ENCODE results near the gene SARS2.
"Not testable (repeated sequence)": the region's sequence is repeated elsewhere in the genome, so short reads cannot be mapped to it uniquely, and the experiment has no call there.

The SARS2 gene

DNA sequence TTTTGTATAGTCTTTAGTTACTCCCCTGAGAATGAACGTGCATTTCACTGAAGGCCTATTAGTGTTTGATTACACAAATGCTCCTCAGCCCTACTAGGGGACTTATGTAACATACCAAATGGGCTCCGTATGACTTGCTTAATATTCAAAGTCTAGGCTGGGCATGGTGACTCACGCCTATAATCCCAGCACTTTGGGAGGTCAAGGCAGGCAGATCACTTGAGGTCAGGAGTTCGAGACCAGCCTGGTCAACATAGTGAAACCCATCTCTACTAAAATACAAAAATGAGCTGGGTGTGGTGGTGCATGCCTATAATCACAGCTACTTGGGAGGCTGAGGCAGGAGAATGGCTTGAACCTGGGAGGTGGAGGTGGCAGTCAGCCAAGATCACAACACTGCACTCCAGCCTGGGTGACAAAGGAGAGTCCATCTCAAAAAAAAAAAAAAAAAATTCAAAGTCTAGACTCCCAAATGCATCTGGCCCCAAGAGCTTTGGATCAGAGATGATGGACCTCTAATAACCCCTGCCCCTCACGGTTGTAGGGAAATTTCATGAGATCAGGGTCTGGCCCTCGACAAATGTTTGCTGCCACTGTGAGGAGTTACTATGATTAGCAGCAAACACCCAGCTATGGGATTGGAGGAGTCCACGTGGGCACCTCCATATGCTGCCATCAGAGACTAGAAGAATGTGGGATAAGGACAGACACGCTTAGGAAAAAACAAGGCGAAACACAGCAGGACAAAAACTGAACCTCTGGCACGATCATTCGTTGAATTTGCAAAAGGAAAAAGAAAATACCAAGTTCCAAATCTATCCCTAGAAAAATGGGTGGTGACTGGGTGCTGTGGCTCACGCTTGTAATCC is 40.3 kb upstream of the SARS2 start:
- no peak overlapping the region for H3K4me3 ChIP-seq (ENCODE audit: severe bottlenecking)
- TF ChIP-seq, protein P1, sequence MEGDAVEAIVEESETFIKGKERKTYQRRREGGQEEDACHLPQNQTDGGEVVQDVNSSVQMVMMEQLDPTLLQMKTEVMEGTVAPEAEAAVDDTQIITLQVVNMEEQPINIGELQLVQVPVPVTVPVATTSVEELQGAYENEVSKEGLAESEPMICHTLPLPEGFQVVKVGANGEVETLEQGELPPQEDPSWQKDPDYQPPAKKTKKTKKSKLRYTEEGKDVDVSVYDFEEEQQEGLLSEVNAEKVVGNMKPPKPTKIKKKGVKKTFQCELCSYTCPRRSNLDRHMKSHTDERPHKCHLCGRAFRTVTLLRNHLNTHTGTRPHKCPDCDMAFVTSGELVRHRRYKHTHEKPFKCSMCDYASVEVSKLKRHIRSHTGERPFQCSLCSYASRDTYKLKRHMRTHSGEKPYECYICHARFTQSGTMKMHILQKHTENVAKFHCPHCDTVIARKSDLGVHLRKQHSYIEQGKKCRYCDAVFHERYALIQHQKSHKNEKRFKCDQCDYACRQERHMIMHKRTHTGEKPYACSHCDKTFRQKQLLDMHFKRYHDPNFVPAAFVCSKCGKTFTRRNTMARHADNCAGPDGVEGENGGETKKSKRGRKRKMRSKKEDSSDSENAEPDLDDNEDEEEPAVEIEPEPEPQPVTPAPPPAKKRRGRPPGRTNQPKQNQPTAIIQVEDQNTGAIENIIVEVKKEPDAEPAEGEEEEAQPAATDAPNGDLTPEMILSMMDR (IDR thresholded peaks at IDR 0.05; ENCODE audit: poor library complexity, severe bottlenecking), result no peak
- peaks cover 19% of the 10 kb centered on the region for H3K36me3 ChIP-seq (ENCODE audit: low read depth)
- H3K4me1 ChIP-seq (ENCODE audit: insufficient read depth, poor library complexity, severe bottlenecking), result peaks cover 3% of the 10 kb centered on the region
- H3K27me3 ChIP-seq (ENCODE audit: insufficient read depth, poor library complexity, severe bottlenecking), result no peaks in the 10 kb centered on the region
- ATAC-seq (ENCODE audit: low read depth) (no peak), DNase-seq (ENCODE audit: low spot score) (no peak)
- no peaks in the 10 kb centered on the region for H3K9me3 ChIP-seq (ENCODE audit: severe bottlenecking)
- H3K27ac ChIP-seq (ENCODE audit: poor library complexity, severe bottlenecking), result no peak overlapping the region

DNA sequence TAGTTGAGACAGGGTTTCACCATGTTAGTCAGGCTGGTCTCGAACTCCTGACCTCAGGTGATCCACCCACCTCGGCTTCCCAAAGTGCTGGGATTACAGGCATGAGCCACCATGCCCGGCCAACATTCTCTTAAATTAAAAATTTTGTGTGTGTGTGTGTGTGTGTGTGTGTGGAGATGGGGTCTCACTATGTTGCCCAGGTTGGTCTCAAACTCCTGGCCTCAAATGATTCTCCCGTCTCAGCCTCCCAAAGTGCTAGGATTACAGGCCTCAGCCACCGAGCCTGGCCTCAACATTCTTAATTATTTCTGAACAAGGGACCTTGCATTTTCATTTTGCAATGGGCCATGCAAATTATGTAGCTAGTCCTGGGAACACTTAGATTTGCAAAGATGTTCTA is 35.6 kb upstream of the SARS2 start:
- not testable (repeated sequence) for H3K27ac ChIP-seq (ENCODE audit: poor library complexity, severe bottlenecking)

DNA sequence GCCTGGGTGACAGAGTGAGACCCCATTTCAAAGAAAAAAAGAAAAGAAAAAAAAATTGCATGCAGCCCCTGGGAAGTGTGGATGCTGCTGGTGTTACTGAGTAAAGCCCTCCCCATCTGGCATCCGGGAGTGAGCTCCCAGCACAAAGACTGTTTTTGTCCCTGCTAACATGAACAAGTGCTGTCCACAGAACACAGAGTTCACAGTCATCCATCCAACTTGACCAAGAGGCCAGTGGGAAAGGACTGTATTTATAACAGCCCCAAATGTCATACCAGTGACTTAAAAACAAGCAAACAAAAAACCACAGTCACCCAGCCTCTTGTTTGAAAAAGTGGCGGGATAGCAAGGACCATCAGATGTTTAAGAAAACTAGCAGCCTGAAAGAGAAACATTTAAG is 34.2 kb upstream of the SARS2 start:
- no peak for ATAC-seq (ENCODE audit: low read depth)
- peaks cover 15% of the 10 kb centered on the region; the same call in 1 of the 2 replicates for H3K36me3 ChIP-seq (ENCODE audit: low read depth)
- TF ChIP-seq, protein P1 (IDR thresholded peaks at IDR 0.05; ENCODE audit: poor library complexity, severe bottlenecking), result no peak
- H3K9me3 ChIP-seq (ENCODE audit: severe bottlenecking), result no peaks in the 10 kb centered on the region
- H3K27me3 ChIP-seq (ENCODE audit: insufficient read depth, poor library complexity, severe bottlenecking), result no peaks in the 10 kb centered on the region
- H3K4me1 ChIP-seq (ENCODE audit: insufficient read depth, poor library complexity, severe bottlenecking), result no peaks in the 10 kb centered on the region
- no peak overlapping the region for H3K4me3 ChIP-seq (ENCODE audit: severe bottlenecking)
- no peak for DNase-seq (ENCODE audit: low spot score)
- H3K27ac ChIP-seq (ENCODE audit: poor library complexity, severe bottlenecking), result no peak overlapping the region

More for the DNA sequence above, 35.6 kb upstream of the SARS2 start:
- not testable (repeated sequence) for H3K9me3 ChIP-seq (ENCODE audit: severe bottlenecking); H3K4me3 ChIP-seq (ENCODE audit: severe bottlenecking); ATAC-seq (ENCODE audit: low read depth); H3K27me3 ChIP-seq (ENCODE audit: insufficient read depth, poor library complexity, severe bottlenecking); H3K4me1 ChIP-seq (ENCODE audit: insufficient read depth, poor library complexity, severe bottlenecking); DNase-seq (ENCODE audit: low spot score)
- H3K36me3 ChIP-seq (ENCODE audit: low read depth), result peaks cover 20% of the 10 kb centered on the region

DNA sequence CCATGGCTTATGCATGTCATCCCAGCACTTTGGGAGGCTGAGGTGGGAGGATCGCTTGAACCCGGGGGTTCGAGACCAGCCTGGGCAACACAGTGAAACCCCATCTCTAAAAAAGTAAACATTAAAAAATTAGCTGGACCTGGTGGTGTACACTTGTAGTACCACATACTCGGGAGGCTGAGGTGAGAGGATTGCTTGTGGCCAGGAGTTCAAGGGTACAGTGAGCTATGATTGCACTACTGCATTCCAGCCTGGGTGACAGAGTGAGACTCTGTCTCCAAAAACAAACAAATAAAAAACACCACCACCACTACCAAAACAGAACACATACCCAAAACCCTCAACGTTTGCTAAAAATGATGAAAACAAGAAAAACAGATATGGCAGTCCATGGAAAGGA is 29.1 kb upstream of the SARS2 start:
- no peaks in the 10 kb centered on the region for H3K36me3 ChIP-seq (ENCODE audit: low read depth)
- TF ChIP-seq, protein P1 (IDR thresholded peaks at IDR 0.05; ENCODE audit: poor library complexity, severe bottlenecking), result no peak

DNA sequence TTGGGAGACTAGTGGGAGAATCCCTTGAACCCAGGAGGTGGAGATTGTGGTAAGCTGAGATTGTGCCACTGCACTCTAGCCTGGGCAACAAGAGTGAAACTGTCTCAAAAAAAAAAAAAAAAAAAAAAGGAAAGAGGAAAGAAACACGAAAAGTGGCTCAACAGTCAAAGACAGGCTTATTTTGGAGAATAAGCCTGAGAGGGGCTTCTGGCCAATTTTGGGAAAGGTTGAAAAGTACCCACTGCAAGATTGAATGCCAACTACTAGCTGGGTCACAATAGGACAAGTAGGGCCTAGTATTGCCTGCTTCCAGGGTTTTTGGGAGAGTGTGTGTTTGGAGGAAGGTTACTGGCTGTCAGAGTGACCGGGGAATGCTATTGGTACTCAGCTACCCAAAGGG is 27.7 kb upstream of the SARS2 start:
- H3K36me3 ChIP-seq (ENCODE audit: low read depth), result no peaks in the 10 kb centered on the region
- no peak for ATAC-seq (ENCODE audit: low read depth)

More for the DNA sequence above, 29.1 kb upstream of the SARS2 start:
- H3K4me3 ChIP-seq (ENCODE audit: severe bottlenecking), result no peak overlapping the region
- H3K4me1 ChIP-seq (ENCODE audit: insufficient read depth, poor library complexity, severe bottlenecking), result no peaks in the 10 kb centered on the region
- ATAC-seq (ENCODE audit: low read depth), result no peak
- no peak for DNase-seq (ENCODE audit: low spot score)
- no peaks in the 10 kb centered on the region for H3K9me3 ChIP-seq (ENCODE audit: severe bottlenecking)
- no peaks in the 10 kb centered on the region for H3K27me3 ChIP-seq (ENCODE audit: insufficient read depth, poor library complexity, severe bottlenecking)
- no peak overlapping the region for H3K27ac ChIP-seq (ENCODE audit: poor library complexity, severe bottlenecking)

More for the DNA sequence above, 27.7 kb upstream of the SARS2 start:
- H3K9me3 ChIP-seq (ENCODE audit: severe bottlenecking), result no peaks in the 10 kb centered on the region
- no peak for DNase-seq (ENCODE audit: low spot score)
- H3K4me3 ChIP-seq (ENCODE audit: severe bottlenecking), result no peak overlapping the region
- H3K27ac ChIP-seq (ENCODE audit: poor library complexity, severe bottlenecking), result no peak overlapping the region
- H3K27me3 ChIP-seq (ENCODE audit: insufficient read depth, poor library complexity, severe bottlenecking), result no peaks in the 10 kb centered on the region
- no peaks in the 10 kb centered on the region for H3K4me1 ChIP-seq (ENCODE audit: insufficient read depth, poor library complexity, severe bottlenecking)
- TF ChIP-seq, protein P1 (IDR thresholded peaks at IDR 0.05; ENCODE audit: poor library complexity, severe bottlenecking), result no peak

Data from RWPE2 (cell line).